OCI-LY7 (cell line): ENCODE data around the gene MROH7. TPM values are rescaled to one million over a fixed set of nuclear protein-coding genes. Genes with fewer than 3 reads are reported as not detected.

Source experiments
- BruUV-seq: library from RNA; stranded (reverse); fragments of 400-500 nt; replicated peaks from 2 replicates; lab custom pipeline; 2021; lab: Mats Ljungman, UMichigan
- CTCF ChIA-PET: fragments of 300-600 bp; sonication (Branson Sonifier 250); formaldehyde crosslinking; loops from one replicate; lab custom pipeline; 2022; ENCODE audit warnings: antibody characterized with exemption; ENCODE audit not compliant: unreplicated experiment; lab: Charles Lee
- POLR2A ChIA-PET: fragments of 300-600 bp; sonication (Branson Sonifier 250); formaldehyde crosslinking; loops from one replicate; lab custom pipeline; 2022; ENCODE audit warnings: antibody characterized with exemption; lab: Charles Lee
- DNase-seq: peaks from one replicate; pipeline ENCODE4 v3.0.0-alpha.2; 2015; ENCODE audit warnings: low spot score
- H2AFZ ChIP-seq: fragments of 200-600 bp; sonication (generic), shearing (Covaris generic); 2 replicates; pipeline ENCODE4 v1.6.1; 2014; ENCODE audit warnings: mild to moderate bottlenecking, antibody characterized with exemption, low read length, moderate library complexity
- H3K27ac ChIP-seq: fragments of 200-600 bp; sonication (generic); 2 replicates; pipeline ENCODE4 v1.5.1; 2014; ENCODE audit warnings: mixed run types, low read depth, mild to moderate bottlenecking, moderate library complexity, low read length, inconsistent platforms; ENCODE audit not compliant: poor library complexity, severe bottlenecking
- H3K36me3 ChIP-seq: fragments of 200-600 bp; sonication (generic); 2 replicates; pipeline ENCODE4 v1.6.1; 2014; ENCODE audit warnings: mild to moderate bottlenecking, antibody characterized with exemption, low read length, moderate library complexity, mixed read lengths; ENCODE audit not compliant: insufficient read depth
- H3K4me1 ChIP-seq: fragments of 200-600 bp; sonication (generic); 2 replicates; pipeline ENCODE4 v1.5.1; 2014; ENCODE audit warnings: mild to moderate bottlenecking, low read length; ENCODE audit not compliant: insufficient read depth, poor library complexity, severe bottlenecking
- H3K4me2 ChIP-seq: fragments of 200-600 bp; sonication (generic); 2 replicates; pipeline ENCODE4 v1.6.1; 2014; ENCODE audit warnings: mild to moderate bottlenecking, low read length
- H3K4me3 ChIP-seq: fragments of 200-600 bp; sonication (generic); 2 replicates; pipeline ENCODE4 v1.5.1; 2014; ENCODE audit warnings: mild to moderate bottlenecking, low read depth, low read length; ENCODE audit not compliant: poor library complexity, severe bottlenecking
- H3K79me2 ChIP-seq: fragments of 200-600 bp; sonication (generic); 2 replicates; pipeline ENCODE4 v1.6.1; 2016; ENCODE audit warnings: low read depth, mild to moderate bottlenecking, low read length, moderate library complexity, mixed read lengths; ENCODE audit not compliant: insufficient read depth
- H3K9me2 ChIP-seq: fragments of 200-600 bp; sonication (generic); 2 replicates; pipeline ENCODE4 v1.6.1; 2016; ENCODE audit warnings: mild to moderate bottlenecking, low read length, mixed read lengths; ENCODE audit not compliant: insufficient read depth
- H3K9me3 ChIP-seq: fragments of 200-600 bp; sonication (generic); 2 replicates; pipeline ENCODE4 v1.6.1; 2014; ENCODE audit warnings: mild to moderate bottlenecking, mixed run types, low read length, mixed read lengths
- H4K20me1 ChIP-seq: fragments of 200-600 bp; sonication (generic); 2 replicates; pipeline ENCODE4 v1.6.1; 2014; ENCODE audit warnings: mild to moderate bottlenecking, antibody characterized with exemption, low read length, moderate library complexity, mixed read lengths; ENCODE audit not compliant: insufficient read depth
- CTCF ChIP-seq: fragments of 200-600 bp; sonication (generic); conservative IDR thresholded peaks from 2 replicates; pipeline ENCODE4 v1.5.1; 2014; ENCODE audit warnings: mild to moderate bottlenecking, antibody characterized with exemption, low read length, moderate library complexity, mixed read lengths
- EZH2phosphoT487 ChIP-seq: fragments of 200-600 bp; sonication (generic); IDR thresholded peaks from 2 replicates; pipeline ENCODE4 v1.6.1; 2018; ENCODE audit warnings: low read depth, borderline replicate concordance, mild to moderate bottlenecking, mixed run types, antibody characterized with exemption, low read length, moderate library complexity, mixed read lengths
- intact Hi-C: fragments of 100-400 bp; cut with micrococcal nuclease; formaldehyde crosslinking; loops from one replicate; pipeline ENCODE4 v1.10.0; 2022; ENCODE audit not compliant: unreplicated experiment
- total RNA-seq, 2 experiments: library from RNA; depleted of rRNA in 1 of 2; stranded (reverse); fragments of >200 nt in 1 of 2; shearing (Covaris generic) in 1 of 2; gene quantifications; 2 replicates each; pipeline ENCODE4 v1.2.3, GENCODE V29; 2014 to 2022

The MROH7 gene
- total RNA-seq, 2 experiments from 2014 or later: not detected

- Histone ChIP-seq H3K4me3 (no peak overlapping the region), H3K36me3 (no peaks in the 10 kb centered on the region), H3K4me1 (no peaks in the 10 kb centered on the region), H3K9me2 (no peaks in the 10 kb centered on the region), H4K20me1 (no peaks in the 10 kb centered on the region), H3K4me2 (no peak overlapping the region), H3K9me3 (no peaks in the 10 kb centered on the region), H3K27ac (no peak overlapping the region), H2AFZ (no peak overlapping the region), H3K79me2 (no peaks in the 10 kb centered on the region)
- TF ChIP-seq CTCF (no peak), EZH2phosphoT487 (no peak)
- no TSS peak for BruUV-seq
- ChIA-PET POLR2A (no interaction called here), CTCF (no interaction called here)
- DNase-seq: no peak
- intact Hi-C loops: no loop called here
Measured at GRCh38 chr1:54614563-54614962, 27.0 kb upstream of the MROH7 start.

GRCh38 chr1:54615531-54616279 is 25.9 kb upstream of the MROH7 start:
- Histone ChIP-seq H3K4me1 (no peaks in the 10 kb centered on the region), H3K4me3 (no peak overlapping the region), H4K20me1 (no peaks in the 10 kb centered on the region), H3K27ac (no peak overlapping the region), H2AFZ (no peak overlapping the region), H3K4me2 (no peak overlapping the region), H3K79me2 (no peaks in the 10 kb centered on the region), H3K36me3 (no peaks in the 10 kb centered on the region), H3K9me3 (no peaks in the 10 kb centered on the region), H3K9me2 (no peaks in the 10 kb centered on the region)
- no peak for TF ChIP-seq CTCF
- no peak for TF ChIP-seq EZH2phosphoT487
- ChIA-PET CTCF (no interaction called here), POLR2A (no interaction called here)
- no TSS peak for BruUV-seq
- DNase-seq: no peak
- intact Hi-C loops: no loop called here

GRCh38 chr1:54619749-54620148 is 21.8 kb upstream of the MROH7 start:
- BruUV-seq: no TSS peak
- no peak overlapping the region for H3K27ac ChIP-seq
- H3K9me2 ChIP-seq: no peaks in the 10 kb centered on the region
- TF ChIP-seq CTCF (no peak), EZH2phosphoT487 (no peak)
- H3K4me1 ChIP-seq: no peaks in the 10 kb centered on the region
- H3K36me3 ChIP-seq: no peaks in the 10 kb centered on the region
- no peak for DNase-seq
- H4K20me1 ChIP-seq: no peaks in the 10 kb centered on the region
- H3K79me2 ChIP-seq: no peaks in the 10 kb centered on the region
- no peak overlapping the region for H3K4me3 ChIP-seq
- intact Hi-C loops: no loop called here
- ChIA-PET POLR2A (no interaction called here), CTCF (no interaction called here)
- no peak overlapping the region for H2AFZ ChIP-seq
- no peak overlapping the region for H3K4me2 ChIP-seq
- no peaks in the 10 kb centered on the region for H3K9me3 ChIP-seq
